ENCODE data around the gene ASPA.

DNA sequence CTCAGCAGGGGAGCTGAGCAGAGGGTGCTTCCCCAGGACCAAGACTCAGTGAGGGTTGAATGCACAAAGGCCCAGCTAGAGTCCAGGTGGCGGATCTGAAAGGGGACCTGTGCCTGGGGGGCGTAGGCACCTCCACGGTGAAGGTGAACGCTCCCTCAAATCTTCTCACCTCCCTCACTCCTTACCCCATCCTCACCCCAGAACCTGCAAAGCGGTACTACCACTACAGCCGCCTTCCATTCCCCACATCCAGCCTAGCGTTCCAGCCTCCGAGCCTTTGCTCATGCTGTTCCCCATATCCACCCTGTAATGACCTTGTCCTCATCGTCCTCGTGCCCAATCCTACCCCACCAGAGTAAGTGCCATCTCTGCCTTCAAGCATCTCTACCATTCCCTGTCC lies 51.2 kb downstream of the ASPA start:
- TF ChIP-seq CTCF (conservative IDR thresholded peaks at IDR 0.05; ENCODE audit: low read length) (no peak), EZH2phosphoT487 (IDR thresholded peaks at IDR 0.05; ENCODE audit: borderline replicate concordance, low read depth, low read length) (no peak)
